ENCODE measurements around the gene ATF1. TPM values are rescaled to one million over a fixed set of nuclear protein-coding genes. Genes with fewer than 3 reads are reported as not detected.

Gene ATF1
- total and polyA plus RNA-seq, 2 of the 8 experiments (the other 6 are each of a cell fraction or from before 2014, with no cell fraction given), result 23.2 to 41.8 TPM

DNA sequence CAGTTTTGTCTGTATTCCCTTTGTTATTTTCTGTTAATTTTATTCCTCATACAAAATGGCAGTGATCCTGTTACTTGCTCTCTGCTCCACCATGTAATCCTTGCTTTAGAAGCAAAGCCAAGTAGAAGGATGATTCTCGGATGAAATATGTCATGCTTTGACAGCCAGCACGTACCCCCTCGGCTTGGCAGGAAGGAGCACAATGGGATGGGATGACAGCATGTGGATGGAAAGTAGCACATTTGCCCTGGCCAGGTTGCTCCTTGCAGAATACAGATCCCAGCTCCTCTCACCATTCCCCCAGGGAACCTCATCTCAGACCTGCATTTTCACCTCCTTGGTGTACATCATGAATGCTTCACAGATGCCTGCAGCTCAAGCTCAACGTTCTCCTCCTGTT is 35.1 kb upstream of the ATF1 start (continued):
- TF ChIP-seq RNF2 (IDR thresholded peaks at IDR 0.05; ENCODE audit: borderline replicate concordance, low read depth, low read length, missing control alignments, poor library complexity, severe bottlenecking), result no peak
- TF ChIP-seq TEAD4 (IDR thresholded peaks at IDR 0.05; ENCODE audit: low read depth, low read length), result no peak
- TF ChIP-seq HDAC2 (IDR thresholded peaks at IDR 0.05; ENCODE audit: borderline replicate concordance in 1 of 2, low read depth in 2 of 2, low read length in 2 of 2), result no peak
- no peak for TF ChIP-seq RFX5 (IDR thresholded peaks at IDR 0.05; ENCODE audit: borderline replicate concordance, low read depth, low read length)
- TF ChIP-seq YY1 (IDR thresholded peaks at IDR 0.05; ENCODE audit: low read depth, low read length), result no peak
- no peak for TF ChIP-seq RBBP5 (IDR thresholded peaks at IDR 0.05; ENCODE audit: borderline replicate concordance, low read depth, low read length)
- TF ChIP-seq TAF1 (IDR thresholded peaks at IDR 0.05; ENCODE audit: low read depth, low read length), result no peak
